SK-N-SH (cell line): ENCODE results near the gene TXNDC17. TPM values are rescaled to one million over a fixed set of nuclear protein-coding genes. Genes with fewer than 3 reads are reported as not detected.

ENCODE experiments used
- CTCF ChIA-PET: fragments of 300-600, 350-600 bp; formaldehyde crosslinking; extraction: SDS; loops from one replicate; lab custom pipeline; 2021; lab: Yijun Ruan, JAX
- POLR2A ChIA-PET: fragments of 350-600 bp; sonication (Branson Sonifier 250); formaldehyde crosslinking; extraction: SDS; loops from one replicate; lab custom pipeline; 2020; ENCODE audit warnings: antibody characterized with exemption, inconsistent platforms; lab: Yijun Ruan, JAX
- DNase-seq: peaks from one replicate; pipeline ENCODE4 v3.0.0; 2012
- H2AFZ ChIP-seq: fragments of 200-600 bp; sonication (generic); 2 replicates; pipeline ENCODE4 v1.8.1; 2016; ENCODE audit warnings: antibody characterized with exemption, mild to moderate bottlenecking, low read depth
- H3F3A ChIP-seq: fragments of 200-600 bp; sonication (generic); replicated peaks from 2 replicates; pipeline ENCODE3; 2016; ENCODE audit warnings: antibody characterized with exemption, mild to moderate bottlenecking; ENCODE audit not compliant: insufficient read depth
- H3K27ac ChIP-seq, 2 experiments: fragments of 200-500 bp in 1 of 2; fragments of 200-600 bp in 1 of 2; sonication (Bioruptor generic) in 1 of 2; sonication (generic), shearing (Covaris generic) in 1 of 2; 2 replicates each; pipeline versions ENCODE4 v1.5.1 to v1.6.1; 2014 to 2016; ENCODE audit warnings: low read depth in 2 of 2, inconsistent platforms in 1 of 2, low read length in 1 of 2, mild to moderate bottlenecking in 1 of 2, mixed read lengths in 1 of 2
- H3K27me3 ChIP-seq: fragments of 200-600 bp; sonication (generic), shearing (Covaris generic); 2 replicates; pipeline ENCODE4 v1.6.1; 2016; ENCODE audit warnings: mixed run types; ENCODE audit not compliant: insufficient read depth
- H3K36me3 ChIP-seq, 2 experiments: fragments of 200-500 bp in 1 of 2; fragments of 200-600 bp in 1 of 2; sonication (Bioruptor generic) in 1 of 2; sonication (generic) in 1 of 2; replicated peaks in 1 of 2; 2 replicates each; pipeline versions ENCODE3 to v1.5.1; 2014 to 2016; ENCODE audit warnings: low read length in 1 of 2, mild to moderate bottlenecking in 1 of 2; ENCODE audit not compliant: insufficient read depth in 2 of 2, control insufficient read depth in 1 of 2
- H3K4me1 ChIP-seq, 2 experiments: fragments of 200-500 bp in 1 of 2; fragments of 200-600 bp in 1 of 2; sonication (Bioruptor generic) in 1 of 2; sonication (generic), shearing (Covaris generic) in 1 of 2; 2 replicates each; pipeline versions ENCODE4 v1.5.1 to v1.6.1; 2014 to 2016; ENCODE audit warnings: low read depth in 1 of 2, low read length in 1 of 2, mixed run types in 1 of 2; ENCODE audit not compliant: insufficient read depth in 2 of 2, control insufficient read depth in 1 of 2
- H3K4me2 ChIP-seq: fragments of 200-600 bp; sonication (generic), shearing (Covaris generic); 2 replicates; pipeline ENCODE4 v1.6.1; 2017; ENCODE audit warnings: mixed run types
- H3K4me3 ChIP-seq, 2 experiments: fragments of 200-500 bp in 1 of 2; fragments of 200-600 bp in 1 of 2; sonication (Bioruptor generic) in 1 of 2; sonication (generic), shearing (Covaris generic) in 1 of 2; 2 replicates each; pipeline versions ENCODE4 v1.5.1 to v1.8.1; 2014 to 2016; ENCODE audit warnings: low read depth in 2 of 2, inconsistent platforms in 1 of 2, low read length in 1 of 2, mild to moderate bottlenecking in 1 of 2, mixed read lengths in 1 of 2, moderate library complexity in 1 of 2
- H3K79me2 ChIP-seq: fragments of 200-600 bp; sonication (generic); 2 replicates; pipeline ENCODE4 v1.8.1; 2017; ENCODE audit warnings: mild to moderate bottlenecking; ENCODE audit not compliant: insufficient read depth
- H3K9ac ChIP-seq: fragments of 200-600 bp; sonication (generic); 2 replicates; pipeline ENCODE4 v1.6.1; 2017; ENCODE audit warnings: mixed run types
- H3K9me2 ChIP-seq: fragments of 200-600 bp; sonication (generic); 2 replicates; pipeline ENCODE4 v1.6.1; 2017; ENCODE audit warnings: mixed run types
- H3K9me3 ChIP-seq: fragments of 200-600 bp; sonication (generic); 2 replicates; pipeline ENCODE4 v1.6.1; 2017; ENCODE audit warnings: mixed run types, mild to moderate bottlenecking, moderate library complexity
- H4K20me1 ChIP-seq: fragments of 200-600 bp; sonication (generic); 2 replicates; pipeline ENCODE4 v1.6.1; 2017; ENCODE audit warnings: mild to moderate bottlenecking, mixed run types; ENCODE audit not compliant: insufficient read depth
- ELF1 ChIP-seq: IDR thresholded peaks from 2 replicates; pipeline ENCODE4 v1.4.0; 2012
- EZH2phosphoT487 ChIP-seq: fragments of 200-600 bp; sonication (generic); IDR thresholded peaks from 2 replicates; pipeline ENCODE4 v1.6.1; 2017; ENCODE audit warnings: low read depth, mixed run types, mild to moderate bottlenecking, antibody characterized with exemption, moderate library complexity, borderline replicate concordance
- FOSL2 ChIP-seq: IDR thresholded peaks from 2 replicates; pipeline ENCODE4 v1.4.0; 2012; ENCODE audit warnings: low read depth, mild to moderate bottlenecking, moderate library complexity, borderline replicate concordance
- FOXM1 ChIP-seq: IDR thresholded peaks from 2 replicates; pipeline ENCODE4 v1.4.0; 2012; ENCODE audit warnings: low read depth, mild to moderate bottlenecking
- GABPA ChIP-seq: IDR thresholded peaks from 2 replicates; pipeline ENCODE4 v1.4.0; 2012; ENCODE audit warnings: low read depth, mild to moderate bottlenecking
- GATA2 ChIP-seq: sonication (generic); formaldehyde crosslinking; IDR thresholded peaks from 2 replicates; pipeline ENCODE4 v1.5.0; 2020; ENCODE audit warnings: mild to moderate bottlenecking, missing genetic modification reagents
- MAX ChIP-seq: IDR thresholded peaks from 2 replicates; pipeline ENCODE4 v1.4.0; 2012; ENCODE audit warnings: low read depth
- NFIC ChIP-seq: IDR thresholded peaks from 2 replicates; pipeline ENCODE4 v1.4.0; 2012; ENCODE audit warnings: borderline replicate concordance
- NRF1 ChIP-seq: IDR thresholded peaks from 2 replicates; pipeline ENCODE4 v1.6.1; 2012; ENCODE audit warnings: low read depth, mild to moderate bottlenecking, low read length
- PBX3 ChIP-seq: IDR thresholded peaks from 2 replicates; pipeline ENCODE4; 2012
- POLR2AphosphoS5 ChIP-seq: IDR thresholded peaks from 2 replicates; pipeline ENCODE4 v1.6.1; 2012; ENCODE audit warnings: low read depth, low read length
- TCF12 ChIP-seq: IDR thresholded peaks from 2 replicates; pipeline ENCODE4 v1.4.0; 2012
- USF2 ChIP-seq: fragments of 150-350 bp; IDR thresholded peaks from 2 replicates; pipeline ENCODE4 v1.6.1; 2017; ENCODE audit warnings: antibody characterized with exemption, low read length, low read depth, borderline replicate concordance
- WGBS: methylation state at CpG from one replicate; pipeline ENCODE4 v1.1.6; 2017; ENCODE audit warnings: low lambda C conversion rate; 5-methylcytosine and 5-hydroxymethylcytosine counted together
- polyA plus RNA-seq, 3 experiments: library from polyadenylated mRNA; depleted of rRNA; stranded (reverse); fragments of >200 nt; gene quantifications; 2 replicates each; pipeline ENCODE4 v1.2.3, GENCODE V29; 2012
- TF ChIP-seq, protein P1 (sequence below): IDR thresholded peaks from 2 replicates; pipeline ENCODE4 v1.4.0; 2012; ENCODE audit warnings: low read depth, borderline replicate concordance
- TF ChIP-seq, protein P2 (sequence below): fragments of 150-350 bp; IDR thresholded peaks from 2 replicates; pipeline ENCODE4 v1.6.1; 2016; ENCODE audit warnings: mild to moderate bottlenecking, low read depth, low read length

TXNDC17 gene
- polyA plus RNA-seq, 1 of the 3 experiments (the other 2 are of a cell fraction), result 644 TPM

GRCh38 chr17:6637458-6637840, 3.4 kb upstream of the TXNDC17 start (continued):
- no peak for TF ChIP-seq POLR2AphosphoS5
- no peak for TF ChIP-seq ELF1
- no peak for TF ChIP-seq NRF1
- TF ChIP-seq FOSL2, result no peak
- TF ChIP-seq GABPA, result no peak
- TF ChIP-seq, protein P1, sequence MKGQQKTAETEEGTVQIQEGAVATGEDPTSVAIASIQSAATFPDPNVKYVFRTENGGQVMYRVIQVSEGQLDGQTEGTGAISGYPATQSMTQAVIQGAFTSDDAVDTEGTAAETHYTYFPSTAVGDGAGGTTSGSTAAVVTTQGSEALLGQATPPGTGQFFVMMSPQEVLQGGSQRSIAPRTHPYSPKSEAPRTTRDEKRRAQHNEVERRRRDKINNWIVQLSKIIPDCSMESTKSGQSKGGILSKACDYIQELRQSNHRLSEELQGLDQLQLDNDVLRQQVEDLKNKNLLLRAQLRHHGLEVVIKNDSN, result no peak
- no peak for TF ChIP-seq USF2
- no peak for TF ChIP-seq NFIC
- no peak for TF ChIP-seq GATA2 (CRISPR knock-in tag)
- no peak for TF ChIP-seq TCF12

- peaks cover 6% of the 10 kb centered on the region for H3F3A ChIP-seq
- TF ChIP-seq TCF12, result no peak
- TF ChIP-seq MAX, result no peak
- TF ChIP-seq NRF1, result no peak
- TF ChIP-seq PBX3, result no peak
- TF ChIP-seq GATA2 (CRISPR knock-in tag), result no peak
- no peak for TF ChIP-seq FOXM1
- no peak for TF ChIP-seq POLR2AphosphoS5
- TF ChIP-seq, protein P2, sequence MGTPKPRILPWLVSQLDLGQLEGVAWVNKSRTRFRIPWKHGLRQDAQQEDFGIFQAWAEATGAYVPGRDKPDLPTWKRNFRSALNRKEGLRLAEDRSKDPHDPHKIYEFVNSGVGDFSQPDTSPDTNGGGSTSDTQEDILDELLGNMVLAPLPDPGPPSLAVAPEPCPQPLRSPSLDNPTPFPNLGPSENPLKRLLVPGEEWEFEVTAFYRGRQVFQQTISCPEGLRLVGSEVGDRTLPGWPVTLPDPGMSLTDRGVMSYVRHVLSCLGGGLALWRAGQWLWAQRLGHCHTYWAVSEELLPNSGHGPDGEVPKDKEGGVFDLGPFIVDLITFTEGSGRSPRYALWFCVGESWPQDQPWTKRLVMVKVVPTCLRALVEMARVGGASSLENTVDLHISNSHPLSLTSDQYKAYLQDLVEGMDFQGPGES, result no peak
- no peak for TF ChIP-seq ELF1
- no peak for TF ChIP-seq FOSL2
- no peak for TF ChIP-seq EZH2phosphoT487
- TF ChIP-seq USF2, result no peak
- TF ChIP-seq, all 33 proteins: peak for 0
- no peaks in the 10 kb centered on the region for H4K20me1 ChIP-seq
- peak overlapping the region; percentile 87; the same call in 1 of the 2 replicates for H3K9ac ChIP-seq
- POLR2A ChIA-PET, result no interaction called here
- no peaks in the 10 kb centered on the region for H3K9me2 ChIP-seq
- H3K79me2 ChIP-seq, result peaks cover 48% of the 10 kb centered on the region
- H3K9me3 ChIP-seq, result no peaks in the 10 kb centered on the region
- H3K4me3 ChIP-seq, result peak overlapping the region; percentile 89 to 93; a peak in 1 of 4 replicates
- CTCF ChIA-PET, result no interaction called here
- no peak for DNase-seq
- peaks cover 31% of the 10 kb centered on the region in 2 experiments for H3K36me3 ChIP-seq
- H3K27ac ChIP-seq, result no peak overlapping the region
- no peaks in the 10 kb centered on the region for H3K27me3 ChIP-seq
- H2AFZ ChIP-seq, result no peak overlapping the region
- H3K4me1 ChIP-seq, result peaks cover 9 to 14% of the 10 kb centered on the region in 2 experiments; a peak in 2 of 4 replicates
- H3K4me2 ChIP-seq, result peak overlapping the region; percentile 87
- 91% methylated on average over 20 of the region's 24 CpGs for WGBS
Observed at GRCh38 chr17:6638046-6638908, 2.6 kb upstream of the TXNDC17 start.
